NCI-H1092 treated with DMSO at 0.1 percent for 48 hours (cell line): ENCODE measurements around the gene ELMO2.

ENCODE experiments used
- DNase-seq: peaks from one replicate; lab custom pipeline; 2025; lab: John Stamatoyannopoulos, UW

ELMO2 gene

DNA sequence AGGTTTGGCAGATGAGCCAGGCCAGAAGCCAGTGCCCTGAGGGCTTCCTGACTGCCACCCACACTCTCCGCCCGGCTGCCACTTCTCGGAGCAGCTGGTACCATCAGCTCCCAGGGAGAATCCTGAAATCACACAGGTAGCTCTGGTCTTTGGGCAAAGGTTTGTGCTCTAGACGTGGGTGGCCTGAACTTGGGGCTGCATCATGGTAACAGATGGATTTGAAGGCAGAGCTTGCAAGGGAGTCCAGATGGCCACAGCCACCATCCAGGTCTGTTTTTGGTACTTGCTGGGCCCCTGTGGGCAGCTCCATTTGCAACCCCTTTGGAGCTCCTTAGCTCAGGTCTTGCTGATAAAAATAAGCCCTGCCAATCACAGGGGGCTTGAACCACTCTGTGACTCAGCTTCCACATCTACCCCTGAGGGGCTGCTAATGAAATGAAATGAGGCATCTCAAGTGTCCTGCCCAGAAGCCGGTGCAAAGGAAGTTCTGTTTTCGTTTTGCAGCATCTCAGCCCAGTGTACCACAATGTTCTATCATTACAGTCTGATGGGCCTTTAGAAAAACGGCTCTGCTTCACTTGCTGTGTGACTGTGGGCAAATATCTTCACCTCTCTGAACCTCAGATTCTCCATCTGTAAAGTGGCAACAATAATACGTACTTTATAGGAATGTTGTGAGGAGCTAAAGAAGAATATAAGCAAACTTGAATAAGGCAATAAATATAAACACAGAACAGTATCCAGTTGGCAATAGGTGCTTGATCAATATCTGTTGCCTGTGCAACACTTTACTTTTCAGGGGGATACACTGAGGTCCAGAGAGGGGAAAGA, 73.0 kb downstream of the ELMO2 start:
- no peak for DNase-seq

DNA sequence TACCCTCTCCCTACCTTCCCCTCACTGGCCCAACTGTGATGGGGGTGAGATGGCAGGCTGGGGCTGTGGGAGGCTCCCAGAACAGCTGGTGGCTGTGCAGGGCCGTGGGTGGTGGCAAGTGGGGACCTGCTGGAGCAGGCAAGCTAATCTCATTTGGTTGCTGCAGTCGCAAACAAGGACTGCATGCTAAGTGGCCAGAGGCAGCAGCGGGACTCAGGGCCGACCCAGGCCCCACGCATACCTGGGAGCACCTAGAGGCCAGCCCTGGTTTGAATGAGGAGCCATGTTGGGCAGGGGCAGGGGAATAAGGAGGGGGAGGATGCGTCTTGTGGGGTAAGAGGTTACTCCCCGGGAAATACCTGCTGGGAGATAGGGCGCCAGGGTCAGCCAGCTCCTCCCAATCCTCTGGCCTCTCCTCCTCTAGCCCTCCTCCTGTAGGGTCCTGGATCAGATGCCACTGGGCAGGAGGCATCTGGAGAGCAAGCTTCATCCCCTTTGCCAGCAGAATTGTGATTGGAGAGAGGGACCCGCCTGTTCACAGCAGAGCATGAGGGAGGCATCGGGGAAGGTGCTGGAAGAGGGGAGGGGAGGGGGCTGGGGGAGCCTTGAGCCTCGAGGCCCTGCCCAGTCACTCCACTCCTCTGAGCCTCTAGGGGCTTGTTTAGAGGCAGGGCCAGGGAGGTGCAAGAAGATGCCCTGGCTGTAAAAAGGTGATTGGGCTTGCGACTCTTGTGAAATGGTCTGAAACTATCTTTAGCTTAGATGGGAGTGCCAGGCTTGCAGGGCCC, 73.8 kb downstream of the ELMO2 start:
- DNase-seq: no peak

DNA sequence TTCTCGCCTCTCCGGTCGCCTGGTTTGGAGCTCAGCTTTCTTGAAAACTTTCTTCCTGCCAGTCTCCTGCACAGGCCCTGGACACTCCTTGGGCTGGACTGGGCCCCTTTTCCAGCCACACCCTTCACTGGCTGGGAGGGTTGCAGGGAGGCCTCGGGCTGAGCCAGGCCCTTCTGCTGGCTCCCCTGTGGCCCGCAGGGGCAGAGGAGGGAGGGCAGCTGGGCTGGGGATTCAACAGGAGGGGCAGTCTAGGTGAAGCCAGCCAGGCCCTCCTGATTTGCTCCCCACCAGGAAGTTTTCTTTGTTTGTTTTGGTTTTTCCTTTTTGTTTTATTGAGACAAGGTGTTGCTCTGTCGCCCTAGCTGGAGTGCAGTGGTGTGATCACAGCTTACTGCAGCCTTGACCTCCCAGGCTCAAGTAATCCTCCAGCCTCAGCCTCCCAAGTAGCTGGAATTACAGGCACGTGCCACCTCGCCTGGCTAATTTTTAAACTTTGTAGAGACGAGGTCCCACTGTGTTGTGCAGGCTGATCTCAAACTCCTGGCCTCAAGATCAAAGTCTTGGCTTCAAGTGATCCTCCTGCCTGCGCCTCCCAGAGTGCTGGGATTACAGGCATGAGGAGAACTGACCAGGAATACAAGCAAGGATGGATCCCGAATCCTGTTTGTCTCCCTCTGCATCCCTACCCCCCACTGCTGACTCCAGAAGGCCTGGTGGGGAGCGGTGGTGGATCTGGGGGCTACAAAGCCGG, 74.6 kb downstream of the ELMO2 start:
- DNase-seq: no peak

DNA sequence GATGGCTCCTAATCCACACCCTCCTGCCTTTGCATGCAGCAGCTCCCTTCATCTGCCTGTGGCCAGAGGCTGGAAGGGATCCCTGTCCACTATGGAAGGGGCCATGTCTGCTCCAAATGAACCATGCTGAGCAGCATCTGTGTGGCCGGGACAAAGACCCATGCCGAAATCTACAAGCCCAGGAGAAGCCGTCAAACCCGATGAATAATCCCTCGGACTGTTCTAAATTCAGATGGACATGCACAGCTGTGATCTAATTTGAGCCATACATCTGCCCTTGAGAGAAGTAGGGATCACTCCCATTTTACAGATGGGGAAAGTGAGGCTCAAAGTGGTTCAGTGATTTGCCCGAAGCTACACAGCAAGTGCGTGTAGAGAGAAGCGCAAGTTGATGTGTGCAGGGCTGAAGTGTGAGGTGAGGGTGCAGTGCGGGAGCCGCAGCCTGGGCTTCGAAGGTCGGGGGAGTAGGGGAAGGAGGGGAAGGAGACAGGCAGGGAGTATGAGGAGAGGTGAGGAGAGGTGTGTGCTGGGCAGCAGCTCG, 75.5 kb downstream of the ELMO2 start:
- no peak for DNase-seq

DNA sequence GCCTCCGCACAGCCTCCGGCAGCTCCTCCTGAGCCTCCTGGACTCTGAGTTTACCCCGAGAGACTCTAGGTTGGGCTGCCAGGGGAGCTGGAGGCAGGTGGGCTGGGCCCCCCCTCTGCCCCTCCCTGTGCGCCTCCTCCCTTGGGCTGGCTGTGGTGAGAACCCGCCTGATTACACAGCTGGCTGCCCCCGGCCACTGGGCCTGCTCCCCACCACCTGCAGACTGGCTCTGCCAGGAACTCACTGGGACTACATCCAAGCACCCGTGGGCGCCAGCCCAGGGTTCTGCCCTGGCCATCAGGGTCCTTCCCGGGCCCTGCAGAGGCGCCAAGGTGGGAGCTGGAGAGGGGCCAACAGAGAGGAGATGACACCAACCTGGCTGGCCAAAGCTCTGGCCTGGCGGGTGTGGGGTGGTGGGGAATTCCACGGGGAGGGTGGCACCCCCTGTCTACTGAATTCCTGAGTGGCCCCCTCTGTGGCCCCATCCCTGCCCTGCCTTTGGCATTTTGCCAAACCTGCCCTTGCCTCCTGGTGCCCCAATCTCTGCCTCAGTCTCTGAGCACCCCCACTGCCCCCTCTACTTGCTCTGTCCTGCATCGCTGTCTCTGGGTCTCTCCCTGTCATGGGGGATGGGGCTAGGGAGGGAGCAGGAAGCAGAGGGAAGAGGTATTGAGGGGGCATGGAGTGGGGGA, 76.2 kb downstream of the ELMO2 start:
- DNase-seq: peak; percentile 89

DNA sequence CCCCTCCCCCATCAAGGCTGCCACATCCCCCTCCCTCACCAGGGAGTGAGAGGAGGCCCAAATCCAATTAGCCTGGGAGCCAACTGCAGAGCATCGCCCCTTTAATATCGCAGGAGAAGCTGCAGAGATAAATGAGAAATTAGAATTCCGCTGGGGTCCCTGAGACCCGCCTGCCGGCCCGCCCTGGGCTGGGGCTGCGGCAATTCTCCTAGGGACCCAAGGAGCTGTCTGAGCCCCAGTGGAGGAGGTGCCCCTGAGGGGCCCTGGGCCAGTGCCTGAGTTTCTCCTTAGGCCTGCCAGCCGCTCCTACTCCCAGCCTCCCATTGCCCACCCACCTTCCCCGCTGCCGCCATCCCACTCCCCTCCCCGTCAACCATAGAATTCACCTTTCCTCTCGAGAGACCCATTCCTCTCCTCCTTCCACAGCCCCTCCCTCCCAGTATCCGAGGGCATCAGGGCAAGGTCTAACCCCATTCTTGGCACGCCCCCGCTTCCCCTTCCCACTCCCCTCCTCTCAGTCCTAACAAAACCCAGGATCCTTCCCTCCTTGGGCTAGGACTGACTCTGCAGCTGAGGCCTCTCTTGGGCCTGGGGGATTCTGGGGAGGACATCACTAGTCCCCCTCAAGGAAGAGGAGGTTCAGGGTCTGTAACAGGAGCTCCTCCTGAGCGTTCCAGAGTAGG, 78.1 kb downstream of the ELMO2 start:
- DNase-seq: no peak

DNA sequence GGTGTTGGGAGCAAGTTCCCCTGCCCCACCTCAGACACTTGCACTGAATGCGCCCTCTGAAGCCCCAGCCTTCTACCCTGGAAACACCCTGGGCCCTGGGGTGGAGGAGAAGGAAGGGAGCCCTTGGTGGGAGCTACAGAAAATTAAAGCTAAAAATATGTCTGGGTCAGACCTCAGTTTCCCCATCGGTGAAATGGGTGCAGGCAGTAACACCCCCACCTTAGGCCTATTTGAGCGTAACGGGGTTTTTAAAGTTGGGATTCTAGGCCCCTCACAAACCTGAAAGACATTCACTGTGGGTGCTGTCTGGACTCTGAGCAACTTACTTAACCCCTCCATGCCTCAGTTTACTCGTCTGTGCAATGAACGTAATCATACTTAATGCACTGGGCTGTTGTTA, 78.9 kb downstream of the ELMO2 start:
- no peak for DNase-seq

DNA sequence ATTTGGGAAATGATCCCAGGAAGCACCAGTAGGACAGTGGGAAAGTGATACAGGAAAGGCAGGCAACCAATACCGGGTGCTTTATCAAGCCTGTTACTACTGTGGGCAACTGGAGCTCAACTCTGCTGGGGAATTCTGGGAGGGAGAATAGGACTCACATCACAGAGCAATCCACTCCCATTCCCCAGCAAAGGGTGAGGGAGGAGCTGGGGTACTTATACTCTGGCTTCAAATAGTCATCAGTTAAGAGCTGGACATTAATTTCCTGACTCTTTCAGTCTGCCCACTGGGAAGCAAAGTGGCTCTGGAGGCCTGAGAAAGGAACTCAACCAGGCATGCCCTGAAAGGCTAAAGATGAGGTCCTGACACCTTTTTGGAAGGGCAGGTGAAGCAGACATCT, 80.6 kb downstream of the ELMO2 start:
- DNase-seq: no peak

DNA sequence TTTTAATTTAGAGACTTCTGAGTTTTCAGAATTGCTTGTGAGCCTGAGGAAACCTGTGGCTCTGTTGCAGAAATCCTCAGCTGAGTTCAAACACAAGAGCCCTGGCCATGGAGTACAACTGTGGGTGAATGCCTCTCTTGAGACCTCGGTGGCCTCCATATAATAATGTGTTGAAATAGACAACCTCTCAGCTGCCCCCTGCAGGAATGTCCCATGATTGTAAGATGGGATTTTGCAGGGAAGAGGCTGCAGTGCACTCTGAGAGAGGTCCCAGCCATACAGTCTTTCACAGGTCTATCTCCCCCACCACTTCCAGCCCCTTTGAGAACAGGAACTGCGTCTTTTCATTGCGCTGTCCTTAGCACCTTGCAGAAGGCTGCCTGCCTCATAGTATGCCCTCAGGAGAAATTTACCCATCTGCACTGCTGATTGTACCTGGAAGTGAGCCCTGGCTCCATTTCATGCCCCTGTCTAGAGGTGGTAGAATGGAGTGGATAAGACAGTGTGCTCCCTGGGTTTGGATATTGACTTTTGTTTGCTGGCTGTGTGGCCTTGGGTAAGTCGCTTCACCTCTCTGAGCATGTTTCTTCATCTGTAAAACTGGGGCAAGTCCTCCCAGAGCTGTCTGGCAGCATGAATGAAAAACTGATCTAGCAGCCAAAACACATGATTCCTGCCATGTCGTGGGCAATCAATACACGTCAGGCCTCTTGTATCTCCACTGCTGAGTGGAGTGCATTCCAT, 81.3 kb downstream of the ELMO2 start:
- DNase-seq: no peak

DNA sequence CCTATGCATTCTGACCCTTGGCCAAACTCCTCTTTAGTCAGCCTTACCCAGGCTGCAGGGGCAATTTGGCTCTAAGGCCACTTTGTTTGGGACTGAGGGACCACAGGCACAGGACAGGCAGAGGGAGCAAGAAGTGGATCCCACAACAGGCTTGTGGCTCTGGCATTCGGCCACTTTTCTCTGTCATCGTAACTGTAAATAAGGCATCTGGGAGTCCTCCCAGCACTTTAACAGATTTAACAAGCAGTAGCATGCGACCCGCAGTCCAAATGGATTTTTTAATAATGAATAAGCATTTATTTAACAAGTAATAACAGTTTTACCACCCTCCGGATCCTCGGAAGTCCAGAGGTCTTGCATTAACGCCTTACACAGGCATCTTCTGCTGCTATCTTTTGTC, 82.0 kb downstream of the ELMO2 start:
- no peak for DNase-seq

DNA sequence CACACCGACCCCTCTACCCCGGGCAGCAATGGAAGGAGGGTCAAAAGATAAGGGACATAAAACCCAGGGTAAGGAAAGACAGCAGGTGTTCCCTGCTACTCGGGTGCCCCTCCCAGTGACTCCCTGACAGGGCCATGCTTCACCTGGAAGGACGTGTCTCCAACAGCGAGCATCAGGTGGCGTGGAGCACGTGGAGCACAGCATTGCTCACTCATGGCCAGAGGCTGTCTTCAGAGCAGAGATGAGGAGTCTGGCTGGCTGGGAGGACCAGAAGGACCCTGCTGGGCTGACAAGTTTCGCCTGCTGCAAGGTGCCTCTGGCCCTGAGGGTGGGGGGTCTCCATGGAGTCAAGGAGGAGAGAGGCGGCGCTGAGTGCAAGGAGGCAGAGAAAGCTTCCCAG, 82.9 kb downstream of the ELMO2 start:
- DNase-seq: no peak

DNA sequence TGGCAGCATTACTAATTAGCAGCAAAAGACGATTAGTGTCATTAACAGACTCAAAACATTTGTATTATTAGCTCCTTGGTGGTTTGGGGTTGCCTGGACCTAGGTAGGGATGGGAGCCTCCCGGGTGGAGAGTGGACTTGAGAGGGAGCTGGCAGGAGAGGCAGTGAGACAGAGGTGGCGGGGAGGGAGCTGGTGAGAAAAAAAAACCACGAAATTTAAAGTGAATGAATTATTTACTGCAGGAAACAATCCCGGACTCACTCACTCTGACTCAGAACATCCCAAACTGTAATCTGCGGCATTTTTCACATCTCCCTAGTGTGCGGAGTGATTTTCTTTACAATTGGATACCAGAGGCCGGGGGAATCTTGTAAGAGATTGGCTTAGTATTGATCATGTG, 83.8 kb downstream of the ELMO2 start:
- no peak for DNase-seq

DNA sequence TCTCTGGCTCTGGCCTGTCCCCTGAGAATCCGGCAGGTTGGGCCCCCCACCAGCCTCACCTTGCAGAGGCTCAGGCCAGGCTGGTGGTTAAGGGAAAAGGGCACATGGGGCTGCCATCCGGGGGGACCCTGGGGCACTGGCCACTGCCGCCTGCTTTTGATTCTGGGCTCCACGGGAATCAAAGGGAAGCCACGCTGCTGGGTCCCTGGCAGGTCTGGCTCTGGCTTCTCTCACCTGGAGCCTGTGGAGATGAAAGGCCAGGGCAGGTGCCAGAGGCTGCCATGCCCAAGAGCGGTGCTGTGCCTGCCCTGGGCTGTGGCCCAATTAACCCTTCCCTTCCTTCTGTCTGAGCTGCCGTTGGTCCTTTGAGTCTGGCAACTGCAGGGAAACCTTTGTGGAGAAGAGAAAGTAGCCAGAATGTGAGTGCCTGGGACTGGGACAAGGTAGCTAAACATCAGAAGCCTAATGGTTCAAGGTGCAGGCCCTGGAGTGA, 88.7 kb downstream of the ELMO2 start:
- DNase-seq: no peak

DNA sequence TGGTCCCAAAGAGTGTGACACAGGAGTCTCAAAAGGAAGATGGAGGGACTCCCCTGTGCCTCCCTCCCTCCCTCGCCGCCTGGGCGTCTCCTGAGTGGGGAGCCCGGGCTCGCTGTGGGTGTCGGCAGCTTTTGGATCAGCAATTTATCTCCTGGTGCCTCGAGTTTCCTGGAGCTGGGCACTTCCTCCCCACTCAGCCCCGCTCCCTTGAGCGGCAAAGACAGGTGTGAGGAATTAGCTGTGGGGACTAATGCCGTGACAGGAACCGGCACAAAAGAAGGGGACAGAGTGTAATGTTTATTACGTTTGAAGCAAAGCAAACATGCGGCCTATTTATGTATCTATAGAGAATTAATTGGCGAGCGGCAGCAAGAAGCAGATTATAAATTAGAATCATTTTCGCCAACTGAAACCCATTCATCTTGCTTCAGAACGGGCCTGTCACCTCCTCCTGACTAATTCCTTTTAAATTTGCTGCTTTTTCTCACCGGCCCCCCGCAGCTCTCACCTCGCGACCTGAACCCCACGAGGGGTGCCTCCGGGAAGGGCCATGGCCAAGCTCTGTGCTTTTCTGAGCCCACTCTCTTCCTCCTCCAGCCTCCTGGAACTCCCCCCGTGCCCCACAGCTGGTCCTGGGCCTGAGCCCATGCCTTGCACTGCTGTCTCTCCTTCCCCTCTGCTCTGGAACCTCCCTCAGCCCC, 89.3 kb downstream of the ELMO2 start:
- DNase-seq: peak; percentile 26
